Stimulated activated CD8-positive, alpha-beta memory T cell treated with anti-CD3 and anti-CD28 coated beads, Interleukin-2, amount 100 ng/mL, for 48 hours (primary cell): ENCODE data around the gene SOX3.

Experiments
- DNase-seq, 2 donors: peaks; one replicate each; pipeline ENCODE4 v3.0.0-alpha.2; 2020; ENCODE audit warnings: low read depth in 2 of 2

Gene SOX3

DNA sequence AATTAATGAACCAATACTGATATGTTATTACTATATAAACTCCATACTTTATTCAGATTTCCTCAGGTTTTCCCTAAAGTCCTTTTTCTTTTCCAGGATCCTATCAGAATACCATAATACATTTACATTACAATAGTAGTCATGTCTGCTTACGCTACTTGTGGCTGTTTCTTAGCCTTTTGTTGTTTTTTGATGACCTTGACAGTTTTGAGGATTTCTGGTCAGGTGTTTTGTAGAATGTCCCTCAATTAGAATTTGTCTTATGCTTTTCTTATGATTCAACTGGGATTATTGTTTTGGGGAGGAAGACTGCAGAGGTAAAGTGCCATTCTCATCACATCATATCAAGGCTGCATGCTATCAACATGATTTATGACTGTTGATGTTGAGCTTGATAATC is 9.1 kb downstream of the SOX3 start:
- DNase-seq, result no peak

DNA sequence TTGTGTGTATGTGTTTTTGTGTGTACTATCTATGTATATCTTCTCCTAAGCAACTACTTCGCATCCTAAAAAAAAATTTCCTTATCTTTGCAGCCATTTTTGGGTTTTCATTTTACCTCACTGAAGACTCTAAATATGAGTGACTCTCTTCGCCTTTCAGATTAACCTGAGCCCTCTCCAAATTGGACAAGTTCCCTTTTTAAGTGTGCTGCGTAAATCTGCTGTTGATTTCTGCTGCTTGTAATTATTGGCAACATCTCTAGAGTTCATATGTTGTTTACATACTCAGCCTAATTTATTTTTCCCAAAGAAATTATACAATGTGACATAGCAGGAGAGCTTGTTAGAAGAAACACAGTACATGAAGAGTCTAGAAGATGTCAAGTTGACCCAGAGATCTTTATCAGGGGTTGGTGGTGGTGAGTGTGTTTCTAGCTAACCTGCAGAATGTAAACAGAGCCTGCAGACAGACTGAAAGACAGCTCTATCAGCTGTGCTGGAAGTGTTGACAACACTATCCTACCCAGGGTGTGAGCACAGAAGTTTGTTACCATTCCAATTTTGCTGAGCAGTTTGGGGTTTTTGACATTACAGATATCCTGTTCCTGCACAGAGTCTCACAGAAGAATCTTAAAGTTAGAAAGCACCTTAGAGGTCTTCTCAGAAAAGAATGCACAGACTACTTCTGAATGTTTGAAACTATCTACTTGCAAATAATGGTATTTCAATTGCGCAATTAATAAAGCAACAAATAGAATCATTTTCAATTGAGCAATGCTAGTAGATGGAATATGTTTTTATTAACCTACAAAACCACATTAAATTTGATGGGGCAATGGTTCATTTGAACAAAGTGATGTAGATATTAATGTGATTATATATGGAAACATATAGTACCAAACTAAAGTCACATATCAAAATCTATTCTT is 12.5 kb downstream of the SOX3 start:
- DNase-seq, result no peak

DNA sequence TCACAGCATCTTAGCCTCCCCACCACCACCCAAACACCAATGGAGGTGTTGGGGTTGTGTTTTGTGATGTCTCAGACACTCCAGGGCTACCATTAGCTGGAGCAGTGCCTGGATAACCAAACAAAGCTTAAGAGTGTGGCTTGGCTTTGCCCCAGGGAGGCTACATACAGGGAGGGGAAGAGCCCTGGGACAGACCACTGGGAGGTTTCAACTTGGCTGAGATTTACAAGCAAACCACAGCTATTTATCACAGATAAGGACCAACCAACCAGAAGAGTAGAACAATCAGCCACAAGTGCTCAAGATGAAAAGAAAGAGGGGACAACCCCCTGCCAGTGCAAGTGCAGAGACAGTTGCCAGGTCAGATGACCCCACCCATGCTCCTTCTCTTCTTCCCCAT is 24.1 kb downstream of the SOX3 start:
- DNase-seq, result no peak

DNA sequence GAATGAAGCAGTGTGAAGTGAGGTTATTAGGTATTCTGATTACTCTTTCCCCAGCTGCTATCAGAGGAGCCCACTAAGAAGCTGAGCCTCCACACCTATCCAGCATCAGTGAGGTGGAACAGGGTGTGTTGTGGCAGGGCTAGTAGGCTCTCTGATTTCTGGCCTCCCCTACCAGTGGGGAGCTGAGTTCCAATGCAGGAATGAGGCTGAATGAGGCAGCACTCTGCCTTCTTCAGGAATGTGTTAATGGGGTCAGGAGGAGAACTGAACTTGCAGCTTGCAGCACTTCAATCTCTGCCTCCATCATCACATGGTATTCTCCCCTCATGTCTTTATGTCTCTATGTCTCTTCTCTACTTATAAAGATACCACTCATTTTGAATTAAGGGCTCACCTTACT is 26.9 kb downstream of the SOX3 start:
- DNase-seq, result no peak

DNA sequence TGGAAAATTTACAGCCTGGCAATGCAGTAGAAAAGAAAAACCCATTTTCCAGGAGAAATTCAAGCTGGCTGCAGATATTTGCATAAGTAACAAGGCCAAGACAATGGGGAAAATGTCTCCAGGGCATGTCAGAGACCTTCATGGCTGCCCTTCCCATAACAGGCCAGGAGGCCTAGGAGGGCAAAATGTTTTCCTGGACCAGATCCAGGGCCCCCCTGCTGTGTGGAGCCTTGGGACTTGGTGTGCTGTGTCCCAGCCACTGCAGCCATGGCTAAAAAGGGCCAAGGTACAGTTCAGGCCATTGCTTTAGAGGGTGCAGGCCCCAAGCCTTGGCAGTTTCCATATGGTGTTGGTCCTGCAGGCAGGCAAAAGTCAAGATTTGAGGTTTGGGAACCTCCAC is 29.8 kb downstream of the SOX3 start:
- DNase-seq, result no peak

DNA sequence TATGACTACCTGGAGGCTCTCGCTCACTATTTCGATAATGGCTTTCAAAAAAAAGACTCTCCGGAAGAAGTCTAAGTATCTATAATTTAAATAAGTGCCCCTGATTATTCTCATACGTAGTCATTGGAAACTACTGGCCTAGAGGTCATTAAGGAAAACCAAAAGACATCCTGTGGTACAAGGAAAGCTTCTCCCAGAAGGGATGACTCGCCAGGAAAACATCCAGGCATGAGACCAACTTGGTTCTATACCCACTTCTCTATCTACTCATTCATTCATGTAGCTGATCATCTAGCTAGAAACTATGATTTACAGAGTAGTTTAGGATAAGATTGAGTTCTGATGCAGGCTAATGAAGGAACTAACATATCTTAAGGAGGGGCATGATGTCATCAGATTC is 37.7 kb downstream of the SOX3 start:
- no peak for DNase-seq
